Mucosa of descending colon (tissue), 3 donors: Measurements from ENCODE around the gene ABTB2. TPM values are rescaled to one million over a fixed set of nuclear protein-coding genes. Genes with fewer than 3 reads are reported as not detected.

ENCODE experiments used
- ATAC-seq: fragments of 200-7000 bp; cut with Tn5 transposase; one replicate; pipeline ENCODE4 v1.9.1; 2020; ENCODE audit warnings: mild to moderate bottlenecking, moderate library complexity
- DNase-seq, 3 donors: peaks; one replicate each; pipeline ENCODE4 v3.0.0-alpha.2; 2020
- H3K36me3 ChIP-seq: fragments of 200-600 bp; one replicate; pipeline ENCODE4 v1.8.0; 2021; ENCODE audit warnings: low read depth, mild to moderate bottlenecking
- H3K4me1 ChIP-seq: fragments of 200-600 bp; one replicate; pipeline ENCODE4 v1.8.0; 2021; ENCODE audit warnings: low read depth, mild to moderate bottlenecking
- H3K4me3 ChIP-seq: fragments of 200-600 bp; one replicate; pipeline ENCODE4 v1.8.0; 2021; ENCODE audit warnings: mild to moderate bottlenecking
- H3K9me3 ChIP-seq: fragments of 200-600 bp; one replicate; pipeline ENCODE4 v1.8.0; 2021; ENCODE audit warnings: mild to moderate bottlenecking
- CTCF ChIP-seq: fragments of 200-600 bp; IDR thresholded peaks from one replicate; pipeline ENCODE4 v1.8.0; 2022; ENCODE audit warnings: antibody characterized with exemption, mild to moderate bottlenecking
- intact Hi-C, 2 donors: fragments of 100-400 bp; cut with DNase I in 1 of 2; cut with micrococcal nuclease in 1 of 2; formaldehyde crosslinking; loops; one replicate each; pipeline versions ENCODE4 v1.11.0 to v1.11.1; 2022; cut with DNase I, micrococcal nuclease
- total RNA-seq, 3 donors: library from RNA; stranded (reverse); fragmentation: NEBNext Ultra II Directional in 2 of 3; extraction: Animal tissue kit (Norgen Biotek cat#: 25700) in 2 of 3; gene quantifications; one replicate each; pipeline versions ENCODE4 v1.2.1 to v1.2.4, GENCODE V29; 2021 to 2023
- donor health status: DM: no; HTN: no; CAD: no; lungs with moderate emphysema.
- donor health status: DM: no; HTN: no; CAD: no.
- donor health status: DM: no; HTN: yes; CAD: no.

The ABTB2 gene
- total RNA-seq, 3 donors from 2014 or later = 12.8 to 16.8 (median 14.3) TPM

GRCh38 chr11:34149274-34149673 is 208.5 kb downstream of the ABTB2 start:
- Histone ChIP-seq H3K4me3 (no peak overlapping the region), H3K9me3 (no peaks in the 10 kb centered on the region), H3K36me3 (peaks cover 7% of the 10 kb centered on the region), H3K4me1 (no peaks in the 10 kb centered on the region)
- no peak for TF ChIP-seq CTCF
- intact Hi-C loops = no loop called here
- DNase-seq (no peak), ATAC-seq (no peak)

DNA sequence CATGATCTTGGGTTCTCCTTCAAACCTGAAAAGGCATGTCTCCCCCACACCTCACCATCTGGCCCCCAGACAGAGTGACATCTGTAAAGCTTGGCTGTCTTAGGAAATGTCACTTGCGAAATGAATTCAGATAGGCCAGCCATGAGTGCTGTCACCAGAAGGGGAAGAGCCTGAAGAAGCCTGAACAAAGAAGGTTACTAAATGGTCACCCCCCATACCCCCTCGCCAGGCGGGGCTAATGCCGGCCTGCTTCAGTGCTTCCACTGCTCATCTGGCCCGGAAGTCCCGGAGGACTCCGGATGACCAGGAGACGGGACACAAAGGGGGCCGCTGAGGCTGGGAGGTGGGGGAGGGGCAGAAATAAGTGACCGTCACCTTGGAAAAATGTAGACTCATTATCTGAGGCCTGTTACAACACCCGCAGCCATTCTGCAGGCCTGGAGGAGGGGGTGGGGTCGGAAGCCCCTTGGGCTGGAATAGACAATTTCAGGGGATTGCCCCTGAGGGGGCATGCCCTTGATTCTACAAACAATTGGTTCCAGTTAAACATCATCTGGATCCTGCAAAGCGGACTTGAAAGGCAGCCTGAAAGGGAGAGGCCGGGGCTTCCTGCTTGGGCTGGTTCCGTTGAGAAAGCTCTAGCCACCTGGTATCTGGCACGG is 209.2 kb downstream of the ABTB2 start:
- Histone ChIP-seq H3K36me3 (peaks cover 7% of the 10 kb centered on the region), H3K4me1 (no peaks in the 10 kb centered on the region), H3K9me3 (no peaks in the 10 kb centered on the region), H3K4me3 (no peak overlapping the region)
- intact Hi-C loops = no loop called here
- no peak for TF ChIP-seq CTCF
- ATAC-seq (no peak), DNase-seq (no peak)

DNA sequence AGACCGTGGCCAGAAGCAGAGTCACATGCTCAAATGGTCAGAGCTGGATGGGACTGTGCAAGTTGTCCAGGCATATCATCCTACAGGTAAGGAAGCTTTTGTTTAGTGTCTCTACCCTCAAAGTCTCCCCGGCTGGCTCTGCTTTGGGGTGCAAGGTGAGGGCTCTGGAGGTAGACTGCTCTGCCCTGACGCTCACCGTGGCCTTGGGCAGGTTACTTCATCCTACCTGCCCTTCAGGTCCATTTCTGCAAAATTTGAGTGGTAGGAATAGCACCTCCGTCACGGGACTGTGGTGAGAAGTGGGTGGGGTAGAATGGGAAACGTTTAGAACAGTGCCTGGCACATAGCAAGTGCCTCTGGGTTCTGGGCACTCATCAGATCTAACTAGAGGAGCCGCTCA is 210.2 kb downstream of the ABTB2 start:
- H3K4me3 ChIP-seq = no peak overlapping the region
- no peak for TF ChIP-seq CTCF
- intact Hi-C loops = no loop called here
- peaks cover 7% of the 10 kb centered on the region for H3K36me3 ChIP-seq
- DNase-seq = no peak
- no peaks in the 10 kb centered on the region for H3K9me3 ChIP-seq
- ATAC-seq = no peak
- no peaks in the 10 kb centered on the region for H3K4me1 ChIP-seq

- Histone ChIP-seq H3K36me3 (peaks cover 7% of the 10 kb centered on the region), H3K4me3 (no peak overlapping the region), H3K9me3 (no peaks in the 10 kb centered on the region), H3K4me1 (no peaks in the 10 kb centered on the region)
- DNase-seq = no peak
- no peak for ATAC-seq
- intact Hi-C loops = no loop called here
- no peak for TF ChIP-seq CTCF
Observed at GRCh38 chr11:34146866-34147265, 210.9 kb downstream of the ABTB2 start.

GRCh38 chr11:34146411-34146810 is 211.4 kb downstream of the ABTB2 start:
- H3K4me3 ChIP-seq = no peak overlapping the region
- peaks cover 7% of the 10 kb centered on the region for H3K36me3 ChIP-seq
- no peaks in the 10 kb centered on the region for H3K9me3 ChIP-seq
- DNase-seq (no peak), ATAC-seq (no peak)
- TF ChIP-seq CTCF = no peak
- intact Hi-C loops = no loop called here
- H3K4me1 ChIP-seq = no peaks in the 10 kb centered on the region
